Suprapubic skin (tissue), 4 donors: ENCODE data around the gene ARFRP1. TPM values are rescaled to one million over a fixed set of nuclear protein-coding genes. Genes with fewer than 3 reads are reported as not detected.
A peak's percentile ranks its signal among the peaks of the same experiment; 100 is the strongest.

Experiments
- DNase-seq, 2 donors: peaks; one replicate each; pipeline ENCODE4 v3.0.0-alpha.2; 2019; ENCODE audit warnings: low spot score in 2 of 2
- H3K27ac ChIP-seq: fragments of 200-600 bp; sonication (generic); one replicate; pipeline ENCODE4 v1.5.1; 2019
- H3K27me3 ChIP-seq: fragments of 200-600 bp; sonication (generic); one replicate; pipeline ENCODE4 v1.5.1; 2019
- H3K36me3 ChIP-seq: fragments of 200-600 bp; sonication (generic); one replicate; pipeline ENCODE4 v1.5.1; 2019
- H3K4me1 ChIP-seq: fragments of 200-600 bp; sonication (generic); one replicate; pipeline ENCODE4 v1.5.1; 2019
- H3K4me3 ChIP-seq: fragments of 200-600 bp; sonication (generic); one replicate; pipeline ENCODE4 v1.5.1; 2019; ENCODE audit warnings: mild to moderate bottlenecking
- H3K9me3 ChIP-seq: fragments of 200-600 bp; sonication (generic); one replicate; pipeline ENCODE4 v1.5.1; 2019
- CTCF ChIP-seq, 2 donors: fragments of 200-600 bp in 1 of 2; fragments of 450-650 bp in 1 of 2; sonication (generic) in 1 of 2; IDR thresholded peaks; one replicate each; pipeline ENCODE4 v1.5.1; 2016 to 2019; ENCODE audit warnings: antibody characterized with exemption in 2 of 2, mild to moderate bottlenecking in 1 of 2, moderate library complexity in 1 of 2
- EP300 ChIP-seq: sonication (generic); formaldehyde crosslinking; IDR thresholded peaks from one replicate; pipeline ENCODE4 v1.6.1; 2017; ENCODE audit warnings: antibody characterized with exemption
- POLR2A ChIP-seq, 2 donors: fragments of 450-650 bp; IDR thresholded peaks; one replicate each; pipeline ENCODE4 v1.6.1; 2017; ENCODE audit warnings: antibody characterized with exemption in 2 of 2, mild to moderate bottlenecking in 2 of 2, moderate library complexity in 2 of 2
- POLR2AphosphoS5 ChIP-seq, 3 donors: sonication (generic); formaldehyde crosslinking; IDR thresholded peaks; one replicate each; pipeline ENCODE4 v1.6.1; 2017; ENCODE audit warnings: antibody characterized with exemption in 3 of 3
- WGBS: methylation state at CpG from one replicate; pipeline ENCODE4 v1.1.5; 2018; 5-methylcytosine and 5-hydroxymethylcytosine counted together
- total RNA-seq, 4 donors: library from RNA; depleted of rRNA; stranded (reverse); fragments of >200 nt; gene quantifications; one replicate each; pipeline ENCODE4 v1.1.0, GENCODE V29; 2016

ARFRP1 gene
- total RNA-seq, 4 donors from 2014 or later, result 22.1 to 31.9 (median 27.6) TPM

DNA sequence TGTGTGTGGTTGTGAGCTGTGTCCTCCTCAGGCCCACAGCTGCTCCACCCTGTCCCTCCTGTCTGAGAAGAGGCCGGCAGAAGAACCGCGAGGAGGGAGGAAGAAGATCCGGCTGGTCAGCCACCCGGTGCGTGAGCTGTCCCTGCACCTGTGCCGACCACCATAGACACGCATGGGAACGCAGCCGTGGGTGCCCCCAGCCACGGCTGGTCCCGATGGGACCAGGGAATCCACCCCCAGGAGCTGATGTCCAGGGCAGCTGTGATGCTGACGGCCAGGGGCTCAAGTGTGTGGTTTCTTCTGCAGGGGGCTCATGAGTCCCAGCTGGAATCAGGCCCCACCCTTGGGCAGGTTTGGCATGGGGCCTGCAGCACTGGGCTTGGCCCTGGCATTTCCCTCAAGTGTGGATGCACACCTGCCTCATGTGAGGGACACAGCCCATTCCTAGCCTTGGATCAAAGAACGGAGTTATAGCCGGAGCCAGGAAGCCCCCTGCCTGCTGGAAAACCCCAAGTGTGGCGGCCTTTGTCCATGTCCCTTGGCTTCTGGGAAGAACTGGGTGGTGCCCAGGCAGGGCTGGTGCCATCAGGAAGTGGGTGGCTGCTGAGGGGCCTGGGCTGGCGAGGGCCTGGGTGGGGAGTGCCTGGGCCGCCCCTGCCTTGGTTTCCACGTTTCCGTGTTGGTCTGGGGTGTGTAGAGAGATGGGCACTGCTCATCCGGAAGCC lies 15.9 kb downstream of the ARFRP1 start:
- H3K4me3 ChIP-seq, result no peak overlapping the region
- H3K27ac ChIP-seq, result peak overlapping the region; percentile 20
- peaks cover 78% of the 10 kb centered on the region for H3K4me1 ChIP-seq
- DNase-seq, result peak in 1 of 2 donors; percentile 62
- no peak for TF ChIP-seq EP300
- no peak for TF ChIP-seq CTCF (IDR thresholded peaks at IDR 0.05)
- TF ChIP-seq POLR2AphosphoS5 (IDR thresholded peaks at IDR 0.05), result no peak
- no peak for TF ChIP-seq POLR2A (IDR thresholded peaks at IDR 0.05)
- H3K36me3 ChIP-seq, result no peaks in the 10 kb centered on the region
- H3K27me3 ChIP-seq, result no peaks in the 10 kb centered on the region
- H3K9me3 ChIP-seq, result no peaks in the 10 kb centered on the region
- 73% methylated on average over 9 of the region's 21 CpGs for WGBS

DNA sequence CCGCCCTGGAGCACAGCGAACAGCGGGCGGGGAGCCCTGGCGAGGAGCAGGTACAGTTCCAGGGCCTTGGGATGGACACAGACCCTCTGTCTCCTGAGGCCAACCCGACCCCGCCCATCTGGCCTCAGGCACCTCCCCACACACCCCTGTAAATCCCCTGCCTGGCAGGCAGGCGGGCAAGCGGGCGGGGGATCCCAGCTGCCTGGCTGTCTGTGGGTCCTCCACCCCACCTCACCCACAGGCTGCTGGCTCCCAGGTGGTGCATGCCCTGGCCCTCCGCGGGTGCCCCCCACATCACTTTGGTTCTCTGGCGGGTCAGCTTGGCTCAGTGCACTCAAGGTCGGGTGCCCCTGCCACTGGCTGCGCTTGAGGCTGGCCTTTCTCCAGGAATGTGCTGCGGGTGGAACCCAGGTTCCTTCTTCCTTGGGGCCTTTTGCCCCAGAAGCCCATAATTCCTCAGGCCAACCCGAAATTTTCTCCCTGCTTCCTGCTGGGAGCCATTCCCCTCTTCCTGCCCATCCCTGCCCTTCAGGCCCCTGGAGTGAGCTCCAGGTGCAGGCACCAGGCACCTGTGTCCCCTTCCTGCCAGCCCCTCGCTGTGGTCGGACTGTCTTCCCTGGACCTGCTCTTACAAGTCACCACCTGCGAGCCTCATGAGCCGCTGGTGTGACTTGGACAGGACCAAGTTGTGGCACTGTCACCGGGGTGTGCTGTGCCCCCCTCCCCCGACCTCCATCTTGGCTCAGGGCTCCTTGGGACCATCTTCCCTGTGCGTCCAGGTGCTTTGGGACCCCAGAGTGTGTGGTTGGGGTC lies 16.7 kb downstream of the ARFRP1 start:
- Histone ChIP-seq H3K27ac (peak overlapping the region; percentile 3), H3K4me3 (no peak overlapping the region), H3K4me1 (peaks cover 78% of the 10 kb centered on the region), H3K36me3 (no peaks in the 10 kb centered on the region), H3K9me3 (no peaks in the 10 kb centered on the region), H3K27me3 (no peaks in the 10 kb centered on the region)
- TF ChIP-seq POLR2A (IDR thresholded peaks at IDR 0.05), result no peak
- no peak for TF ChIP-seq CTCF (IDR thresholded peaks at IDR 0.05)
- TF ChIP-seq EP300, result no peak
- no peak for TF ChIP-seq POLR2AphosphoS5 (IDR thresholded peaks at IDR 0.05)
- peak in 1 of 2 donors; percentile 62 for DNase-seq
- WGBS, result 65% methylated on average over 16 of the region's 24 CpGs

DNA sequence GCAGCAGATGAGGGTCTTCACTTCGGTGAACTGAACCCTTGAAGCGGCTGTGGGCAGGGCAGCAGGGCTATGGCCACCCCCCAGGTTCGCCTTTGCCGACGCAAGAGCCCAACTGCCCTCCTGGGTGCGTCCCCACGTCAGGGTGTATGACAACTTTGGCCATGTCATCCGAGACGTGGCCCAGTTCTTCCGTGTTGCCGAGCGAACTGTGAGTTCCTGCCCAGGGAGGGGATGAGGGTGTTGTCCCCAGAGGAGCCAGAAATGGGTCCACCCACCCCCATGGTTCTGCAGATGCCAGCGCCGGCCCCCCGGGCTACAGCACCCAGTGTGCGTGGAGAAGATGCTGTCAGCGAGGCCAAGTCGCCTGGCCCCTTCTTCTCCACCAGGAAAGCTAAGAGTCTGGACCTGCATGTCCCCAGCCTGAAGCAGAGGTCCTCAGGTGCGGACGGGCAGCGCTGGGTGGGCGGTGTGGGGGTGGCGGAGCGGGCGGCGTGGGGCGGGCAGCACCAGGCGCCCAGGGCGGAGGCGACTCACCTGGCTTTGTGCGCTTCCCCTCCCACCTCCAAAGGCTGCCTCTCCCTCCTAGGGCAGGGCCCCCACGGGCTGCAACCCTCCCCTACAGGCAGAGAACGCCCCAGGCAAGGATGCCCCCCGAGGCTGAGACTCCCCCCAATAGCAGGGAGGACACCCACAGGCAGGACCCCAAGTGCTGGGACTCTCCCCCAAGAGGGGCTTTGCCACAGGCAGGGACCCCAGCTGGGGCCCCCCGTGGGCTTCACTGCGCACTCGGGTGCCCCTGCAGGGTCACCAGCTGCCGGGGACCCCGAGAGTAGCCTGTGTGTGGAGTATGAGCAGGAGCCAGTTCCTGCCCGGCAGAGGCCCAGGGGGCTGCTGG lies 17.5 kb downstream of the ARFRP1 start:
- Histone ChIP-seq H3K36me3 (no peaks in the 10 kb centered on the region), H3K4me1 (peaks cover 78% of the 10 kb centered on the region), H3K27me3 (no peaks in the 10 kb centered on the region), H3K27ac (no peak overlapping the region), H3K9me3 (no peaks in the 10 kb centered on the region), H3K4me3 (no peak overlapping the region)
- DNase-seq, result no peak
- TF ChIP-seq POLR2AphosphoS5 (IDR thresholded peaks at IDR 0.05) (no peak), CTCF (IDR thresholded peaks at IDR 0.05) (no peak), EP300 (no peak), POLR2A (IDR thresholded peaks at IDR 0.05) (no peak)
- 41% methylated on average over 10 of the region's 40 CpGs for WGBS

- no peaks in the 10 kb centered on the region for H3K9me3 ChIP-seq
- DNase-seq, result no peak
- no peaks in the 10 kb centered on the region for H3K36me3 ChIP-seq
- no peak overlapping the region for H3K4me3 ChIP-seq
- TF ChIP-seq POLR2AphosphoS5 (IDR thresholded peaks at IDR 0.05) (no peak), POLR2A (IDR thresholded peaks at IDR 0.05) (no peak), EP300 (no peak), CTCF (IDR thresholded peaks at IDR 0.05) (no peak)
- no peaks in the 10 kb centered on the region for H3K27me3 ChIP-seq
- peak overlapping the region; percentile 1 for H3K27ac ChIP-seq
- 80% methylated on average over 7 of the region's 44 CpGs for WGBS
- peaks cover 71% of the 10 kb centered on the region for H3K4me1 ChIP-seq
These were observed 18.5 kb downstream of the ARFRP1 start for GRCh38 chr20:63689046-63690002.
